OCI-LY3 (cell line): ENCODE measurements around the gene COQ9.

Experiments used
- H2AFZ ChIP-seq: fragments of 200-600, 300-600 bp; shearing (Covaris generic); 2 replicates; pipeline ENCODE4 v1.6.0; 2014; ENCODE audit warnings: antibody characterized with exemption, low read depth, low read length
- H3K27ac ChIP-seq: fragments of 200-600, 300-600 bp; sonication (generic); 2 replicates; pipeline ENCODE4 v1.5.1; 2014; ENCODE audit warnings: mild to moderate bottlenecking, low read length, moderate library complexity, mixed read lengths
- H3K27me3 ChIP-seq: fragments of 200-600, 300-600 bp; sonication (generic); 2 replicates; pipeline ENCODE4 v1.6.1; 2014; ENCODE audit warnings: low read depth, low read length, mixed read lengths
- H3K36me3 ChIP-seq: fragments of 200-600, 300-600 bp; sonication (generic); replicated peaks from 2 replicates; pipeline ENCODE3; 2014; ENCODE audit warnings: low read depth, low read length, mixed read lengths
- H3K4me1 ChIP-seq: fragments of 300-600, 200-600 bp; sonication (generic); 2 replicates; pipeline ENCODE4 v1.6.1; 2014; ENCODE audit warnings: low read length, mixed read lengths
- H3K4me2 ChIP-seq: fragments of 200-600, 300-600 bp; sonication (generic); 2 replicates; pipeline ENCODE4 v1.6.1; 2014; ENCODE audit warnings: low read length, mixed read lengths
- H3K4me3 ChIP-seq: fragments of 300-600, 200-600 bp; sonication (generic); 2 replicates; pipeline ENCODE4 v1.5.1; 2014; ENCODE audit warnings: antibody characterized with exemption, mild to moderate bottlenecking, low read length, moderate library complexity
- H3K79me2 ChIP-seq: fragments of 300-600, 200-600 bp; shearing (Covaris generic); 2 replicates; pipeline ENCODE4 v1.6.1; 2014; ENCODE audit warnings: mild to moderate bottlenecking, low read length, mixed read lengths
- H3K9ac ChIP-seq: fragments of 300-600, 200-600 bp; shearing (Covaris generic); 2 replicates; pipeline ENCODE4 v1.6.0; 2014; ENCODE audit warnings: mild to moderate bottlenecking, low read length, moderate library complexity
- H3K9me3 ChIP-seq: fragments of 200-600, 300-600 bp; shearing (Covaris generic); 2 replicates; pipeline ENCODE4 v1.6.1; 2014; ENCODE audit warnings: low read length, mixed read lengths; ENCODE audit not compliant: insufficient read depth
- H4K20me1 ChIP-seq: fragments of 200-600, 300-600 bp; sonication (generic); 2 replicates; pipeline ENCODE4 v1.6.1; 2016; ENCODE audit warnings: low read length, mixed read lengths; ENCODE audit not compliant: insufficient read depth
- EZH2phosphoT487 ChIP-seq: fragments of 200-600 bp; shearing (Covaris generic); IDR thresholded peaks from 2 replicates; pipeline ENCODE4 v1.6.1; 2018; ENCODE audit warnings: antibody characterized with exemption, mixed run types, low read depth
- TF ChIP-seq, protein P1 (sequence below): fragments of 200-600, 300-600 bp; sonication (generic); IDR thresholded peaks from 2 replicates; pipeline ENCODE4 v1.5.1; 2014; ENCODE audit warnings: antibody characterized with exemption, low read length, low read depth

Gene COQ9

DNA sequence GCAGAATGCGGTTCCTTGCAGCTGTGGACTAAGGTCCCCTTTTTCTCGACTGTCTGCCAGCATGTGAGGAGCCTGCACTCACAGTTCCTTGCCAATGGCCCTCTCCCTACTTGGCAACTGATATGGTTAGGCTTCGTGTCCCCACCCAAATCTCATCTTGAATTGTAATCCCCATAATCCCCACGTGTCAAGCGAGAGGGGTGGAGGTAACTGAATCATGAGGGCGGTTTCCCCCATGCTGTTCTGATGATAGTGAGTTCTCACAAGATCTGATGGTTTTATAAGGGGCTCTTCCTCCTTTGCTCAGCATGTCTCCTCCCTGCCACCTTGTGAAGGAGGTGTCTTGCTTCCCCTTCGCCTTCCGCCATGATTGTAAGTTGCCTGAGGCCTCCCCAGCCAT lies 20.0 kb upstream of the COQ9 start:
- H3K9ac ChIP-seq, result no peak overlapping the region
- no peaks in the 10 kb centered on the region for H4K20me1 ChIP-seq
- no peak for TF ChIP-seq EZH2phosphoT487
- TF ChIP-seq, protein P1, sequence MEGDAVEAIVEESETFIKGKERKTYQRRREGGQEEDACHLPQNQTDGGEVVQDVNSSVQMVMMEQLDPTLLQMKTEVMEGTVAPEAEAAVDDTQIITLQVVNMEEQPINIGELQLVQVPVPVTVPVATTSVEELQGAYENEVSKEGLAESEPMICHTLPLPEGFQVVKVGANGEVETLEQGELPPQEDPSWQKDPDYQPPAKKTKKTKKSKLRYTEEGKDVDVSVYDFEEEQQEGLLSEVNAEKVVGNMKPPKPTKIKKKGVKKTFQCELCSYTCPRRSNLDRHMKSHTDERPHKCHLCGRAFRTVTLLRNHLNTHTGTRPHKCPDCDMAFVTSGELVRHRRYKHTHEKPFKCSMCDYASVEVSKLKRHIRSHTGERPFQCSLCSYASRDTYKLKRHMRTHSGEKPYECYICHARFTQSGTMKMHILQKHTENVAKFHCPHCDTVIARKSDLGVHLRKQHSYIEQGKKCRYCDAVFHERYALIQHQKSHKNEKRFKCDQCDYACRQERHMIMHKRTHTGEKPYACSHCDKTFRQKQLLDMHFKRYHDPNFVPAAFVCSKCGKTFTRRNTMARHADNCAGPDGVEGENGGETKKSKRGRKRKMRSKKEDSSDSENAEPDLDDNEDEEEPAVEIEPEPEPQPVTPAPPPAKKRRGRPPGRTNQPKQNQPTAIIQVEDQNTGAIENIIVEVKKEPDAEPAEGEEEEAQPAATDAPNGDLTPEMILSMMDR, result no peak
- H3K4me1 ChIP-seq, result peaks cover 4% of the 10 kb centered on the region
- no peaks in the 10 kb centered on the region for H3K9me3 ChIP-seq
- H3K36me3 ChIP-seq, result peaks cover 20% of the 10 kb centered on the region
- no peaks in the 10 kb centered on the region for H3K27me3 ChIP-seq
- no peaks in the 10 kb centered on the region for H3K79me2 ChIP-seq
- no peak overlapping the region for H2AFZ ChIP-seq
- H3K4me2 ChIP-seq, result no peak overlapping the region
- no peak overlapping the region for H3K27ac ChIP-seq
- no peak overlapping the region for H3K4me3 ChIP-seq

DNA sequence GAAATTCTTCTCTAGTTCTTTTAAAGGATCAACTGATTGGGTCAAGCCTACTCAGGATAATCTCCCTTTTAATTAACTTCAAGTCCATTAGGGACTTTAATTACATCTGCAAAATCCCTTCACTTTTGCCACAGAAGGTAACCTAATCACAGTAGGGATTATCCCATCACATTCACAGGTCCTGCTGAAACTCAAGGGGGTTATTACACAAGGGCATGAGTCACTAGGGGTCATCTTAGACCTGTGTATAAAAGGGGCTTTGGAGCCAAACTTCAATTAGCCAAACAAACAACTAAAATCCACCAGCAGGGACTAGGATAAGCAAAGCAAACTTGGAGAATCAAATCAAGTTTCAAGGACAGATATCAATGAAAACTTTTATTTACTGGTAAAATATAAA lies 19.5 kb upstream of the COQ9 start:
- Histone ChIP-seq H3K27ac (no peak overlapping the region), H3K4me2 (no peak overlapping the region), H3K9me3 (no peaks in the 10 kb centered on the region), H2AFZ (no peak overlapping the region), H4K20me1 (no peaks in the 10 kb centered on the region), H3K79me2 (no peaks in the 10 kb centered on the region), H3K4me3 (no peak overlapping the region), H3K9ac (no peak overlapping the region), H3K4me1 (no peaks in the 10 kb centered on the region), H3K36me3 (peaks cover 25% of the 10 kb centered on the region), H3K27me3 (no peaks in the 10 kb centered on the region)
- no peak for TF ChIP-seq EZH2phosphoT487
- TF ChIP-seq, protein P1, result no peak

DNA sequence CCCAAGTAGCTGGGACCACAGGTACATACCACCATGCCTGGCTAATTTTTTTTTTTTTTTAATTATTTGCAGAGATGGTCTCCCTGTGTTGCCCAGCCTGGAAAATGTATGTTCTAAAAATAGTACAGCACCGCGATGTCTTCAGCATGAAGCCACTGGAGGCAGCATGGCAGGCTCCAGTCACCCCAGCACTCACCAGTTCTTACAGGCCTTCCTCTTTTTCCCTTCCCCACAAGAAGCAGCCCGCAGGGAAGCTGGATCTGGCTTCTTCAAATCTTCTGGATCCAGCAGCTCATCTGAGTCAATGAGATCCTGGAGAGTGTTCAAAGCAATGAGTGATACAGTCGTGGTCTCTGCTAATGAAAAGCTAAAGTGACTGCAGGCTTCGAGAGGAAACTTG lies 16.3 kb upstream of the COQ9 start:
- H3K36me3 ChIP-seq, result peaks cover 50% of the 10 kb centered on the region
- no peak overlapping the region for H3K4me3 ChIP-seq
- no peak overlapping the region for H2AFZ ChIP-seq
- H4K20me1 ChIP-seq, result no peaks in the 10 kb centered on the region
- no peak overlapping the region for H3K4me2 ChIP-seq
- no peaks in the 10 kb centered on the region for H3K79me2 ChIP-seq
- no peak for TF ChIP-seq EZH2phosphoT487
- TF ChIP-seq, protein P1, result no peak
- no peak overlapping the region for H3K27ac ChIP-seq
- no peak overlapping the region for H3K9ac ChIP-seq
- H3K27me3 ChIP-seq, result no peaks in the 10 kb centered on the region
- H3K4me1 ChIP-seq, result no peaks in the 10 kb centered on the region
- H3K9me3 ChIP-seq, result no peaks in the 10 kb centered on the region

DNA sequence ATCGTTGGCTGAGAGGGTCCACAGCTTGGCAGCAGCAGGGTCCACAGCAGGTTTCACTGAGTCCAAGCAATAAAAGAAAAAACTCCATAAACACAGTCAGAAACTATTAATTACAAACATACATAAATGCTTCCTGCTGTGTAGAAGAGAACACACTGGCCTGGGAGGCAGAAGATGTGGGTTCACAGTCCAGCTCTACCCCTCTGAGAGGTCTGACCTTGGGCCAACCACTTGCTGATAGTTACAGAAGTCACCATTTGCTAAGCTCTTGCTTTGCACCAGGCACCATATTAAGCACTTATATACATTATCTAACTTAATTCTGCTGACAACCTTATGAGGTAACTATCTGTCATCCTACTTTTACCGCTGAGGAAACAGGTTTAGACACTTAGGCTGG lies 14.8 kb upstream of the COQ9 start:
- H3K9me3 ChIP-seq, result no peaks in the 10 kb centered on the region
- no peak overlapping the region for H3K4me3 ChIP-seq
- no peak overlapping the region for H3K27ac ChIP-seq
- H3K4me2 ChIP-seq, result no peak overlapping the region
- H3K36me3 ChIP-seq, result peaks cover 54% of the 10 kb centered on the region
- H3K79me2 ChIP-seq, result no peaks in the 10 kb centered on the region
- no peak overlapping the region for H3K9ac ChIP-seq
- no peaks in the 10 kb centered on the region for H3K27me3 ChIP-seq
- no peaks in the 10 kb centered on the region for H4K20me1 ChIP-seq
- no peaks in the 10 kb centered on the region for H3K4me1 ChIP-seq
- TF ChIP-seq, protein P1, result no peak
- no peak for TF ChIP-seq EZH2phosphoT487
- no peak overlapping the region for H2AFZ ChIP-seq
